PC-9 (cell line): ENCODE data around the gene ARRDC1. TPM values are rescaled to one million over a fixed set of nuclear protein-coding genes. Genes with fewer than 3 reads are reported as not detected.

Source experiments
- BruUV-seq: library from RNA; stranded (reverse); fragments of 400-500 nt; replicated peaks from 2 replicates; lab custom pipeline; 2021; lab: Mats Ljungman, UMichigan
- CTCF ChIA-PET: fragments of 300-600 bp; sonication (Branson Sonifier 250); formaldehyde crosslinking; loops from one replicate; lab custom pipeline; 2022; ENCODE audit warnings: antibody characterized with exemption; lab: Charles Lee
- POLR2A ChIA-PET: fragments of 300-600 bp; sonication (Branson Sonifier 250); formaldehyde crosslinking; loops from one replicate; lab custom pipeline; 2022; ENCODE audit warnings: antibody characterized with exemption; ENCODE audit not compliant: unreplicated experiment; lab: Charles Lee
- DNase-seq, 2 experiments: peaks; one replicate each; pipeline versions ENCODE4 v3.0.0 to v3.0.0-alpha.2; 2015 to 2022; ENCODE audit warnings: mixed read lengths in 1 of 2
- H2AFZ ChIP-seq: fragments of 200-600 bp; sonication (generic); 2 replicates; pipeline ENCODE4 v1.8.1; 2017; ENCODE audit warnings: antibody characterized with exemption
- H3F3A ChIP-seq: fragments of 200-600 bp; sonication (generic); 2 replicates; pipeline ENCODE4 v1.8.1; 2017; ENCODE audit warnings: antibody characterized with exemption, mild to moderate bottlenecking, low read depth; ENCODE audit not compliant: insufficient read depth
- H3K27ac ChIP-seq: fragments of 200-600 bp; sonication (generic); 2 replicates; pipeline ENCODE4 v1.6.1; 2016; ENCODE audit warnings: mixed run types
- H3K27me3 ChIP-seq: fragments of 200-600 bp; sonication (generic); 2 replicates; pipeline ENCODE4 v1.6.1; 2016; ENCODE audit warnings: low read depth, mixed run types; ENCODE audit not compliant: insufficient read depth
- H3K36me3 ChIP-seq: fragments of 200-600 bp; sonication (generic); 2 replicates; pipeline ENCODE4 v1.6.1; 2016; ENCODE audit warnings: low read depth, mixed run types
- H3K4me1 ChIP-seq: fragments of 200-600 bp; sonication (generic); replicated peaks from 2 replicates; pipeline ENCODE4 v1.6.1; 2016; ENCODE audit warnings: mixed run types; ENCODE audit not compliant: insufficient read depth
- H3K4me2 ChIP-seq: fragments of 200-600 bp; sonication (generic); 2 replicates; pipeline ENCODE4 v1.6.1; 2017; ENCODE audit warnings: mixed run types
- H3K4me3 ChIP-seq: fragments of 200-600 bp; sonication (generic); 2 replicates; pipeline ENCODE4 v1.6.1; 2016; ENCODE audit warnings: mixed run types
- H3K79me2 ChIP-seq: fragments of 200-600 bp; sonication (generic); 2 replicates; pipeline ENCODE4 v1.6.1; 2017; ENCODE audit warnings: low read depth, mixed run types
- H3K9me2 ChIP-seq: fragments of 200-600 bp; sonication (generic); 2 replicates; pipeline ENCODE4 v1.8.1; 2017; ENCODE audit warnings: mild to moderate bottlenecking; ENCODE audit not compliant: insufficient read depth
- H3K9me3 ChIP-seq: fragments of 200-600 bp; sonication (generic); 2 replicates; pipeline ENCODE4 v1.8.1; 2016; ENCODE audit warnings: low read depth; ENCODE audit not compliant: insufficient read depth
- H4K20me1 ChIP-seq: fragments of 200-600 bp; sonication (generic); 2 replicates; pipeline ENCODE4 v1.8.1; 2017; ENCODE audit not compliant: insufficient read depth
- CTCF ChIP-seq: fragments of 200-600 bp; sonication (generic); conservative IDR thresholded peaks from 2 replicates; pipeline ENCODE4 v1.6.1; 2017; ENCODE audit warnings: mixed run types, antibody characterized with exemption, mild to moderate bottlenecking, moderate library complexity
- EZH2 ChIP-seq: fragments of 200-600 bp; sonication (generic); IDR thresholded peaks from 2 replicates; pipeline ENCODE4 v1.8.0; 2017; ENCODE audit warnings: antibody characterized with exemption, low read depth
- intact Hi-C: fragments of 100-400 bp; cut with micrococcal nuclease; formaldehyde crosslinking; loops from one replicate; pipeline ENCODE4 v1.10.0; 2022; ENCODE audit not compliant: unreplicated experiment
- total RNA-seq: library from RNA; stranded (reverse); gene quantifications from 2 replicates; pipeline ENCODE4 v1.2.3, GENCODE V29; 2021

The ARRDC1 gene
- total RNA-seq, 1 experiment from 2014 or later: 127 TPM

- Histone ChIP-seq H3K27ac (no peak overlapping the region), H3K4me1 (peaks cover 55% of the 10 kb centered on the region), H4K20me1 (peaks cover 7% of the 10 kb centered on the region; the same call in 1 of the 2 replicates), H3K36me3 (no peaks in the 10 kb centered on the region), H3F3A (peaks cover 43% of the 10 kb centered on the region), H3K4me2 (peak overlapping the region; percentile 79), H2AFZ (no peak overlapping the region), H3K4me3 (peak overlapping the region; percentile 57), H3K27me3 (no peaks in the 10 kb centered on the region), H3K79me2 (peaks cover 50% of the 10 kb centered on the region), H3K9me3 (no peaks in the 10 kb centered on the region), H3K9me2 (no peaks in the 10 kb centered on the region)
- intact Hi-C loops: no loop called here
- BruUV-seq: no TSS peak
- ChIA-PET POLR2A (interaction anchor here (0.6 kb wide), 1 partner anchor 19 kb away, joined by 3 read pairs; no protein-coding TSS in a partner anchor), CTCF (no interaction called here)
- DNase-seq: peak; percentile 27 to 48
- TF ChIP-seq EZH2 (no peak), CTCF (no peak)
These were observed 1.8 kb downstream of the ARRDC1 start for GRCh38 chr9:137607141-137607857.

- Histone ChIP-seq H3K9me2 (no peaks in the 10 kb centered on the region), H3F3A (peaks cover 43% of the 10 kb centered on the region), H3K27me3 (no peaks in the 10 kb centered on the region), H3K27ac (peak overlapping the region; percentile 97), H3K9me3 (no peaks in the 10 kb centered on the region), H3K4me3 (peak overlapping the region; percentile 44; the same call in 1 of the 2 replicates), H3K4me2 (peak overlapping the region; percentile 78), H3K79me2 (peaks cover 69% of the 10 kb centered on the region), H2AFZ (no peak overlapping the region), H3K36me3 (0 out of 2 replicates have a peak, but pooled peaks cover 2% of the 10 kb centered on the region), H4K20me1 (peaks cover 7% of the 10 kb centered on the region; the same call in 1 of the 2 replicates), H3K4me1 (peaks cover 73% of the 10 kb centered on the region)
- POLR2A ChIA-PET: no interaction called here
- CTCF ChIA-PET: no interaction called here
- intact Hi-C loops: loop anchor here (5.0 to 10.0 kb wide), 3 partner anchors 59 to 369 kb away; partner anchors contain the start of genes MRPL41, PNPLA7 and TUBB4B
- TF ChIP-seq EZH2: no peak
- TF ChIP-seq CTCF: no peak
- no TSS peak for BruUV-seq
- DNase-seq: peak; percentile 47 to 55
These were observed 5.5 kb downstream of the ARRDC1 start for GRCh38 chr9:137610944-137611343.

GRCh38 chr9:137611623-137612609 lies 6.4 kb downstream of the ARRDC1 start:
- H3K79me2 ChIP-seq: peaks cover 67% of the 10 kb centered on the region
- BruUV-seq: no TSS peak
- no peaks in the 10 kb centered on the region for H3K27me3 ChIP-seq
- H3K36me3 ChIP-seq: peaks cover 3% of the 10 kb centered on the region; the same call in 1 of the 2 replicates
- POLR2A ChIA-PET: no interaction called here
- H3K27ac ChIP-seq: peak overlapping the region; percentile 97
- H3K9me2 ChIP-seq: no peaks in the 10 kb centered on the region
- no peak overlapping the region for H2AFZ ChIP-seq
- H4K20me1 ChIP-seq: 0 out of 2 replicates have a peak, but pooled peaks cover 3% of the 10 kb centered on the region
- H3K4me2 ChIP-seq: peak overlapping the region; percentile 78
- H3K4me1 ChIP-seq: peaks cover 76% of the 10 kb centered on the region
- H3K4me3 ChIP-seq: peak overlapping the region; percentile 44; the same call in 1 of the 2 replicates
- H3K9me3 ChIP-seq: no peaks in the 10 kb centered on the region
- CTCF ChIA-PET: no interaction called here
- H3F3A ChIP-seq: peaks cover 45% of the 10 kb centered on the region
- TF ChIP-seq CTCF (no peak), EZH2 (no peak)
- peak; percentile 99 for DNase-seq
- intact Hi-C loops: loop anchor here (2.0 to 10.0 kb wide), 4 partner anchors 33 to 370 kb away; partner anchors contain the start of genes DPH7, MRPL41, PNPLA7 and TUBB4B
